NCI-H1092 (cell line): ENCODE results near the gene WDR18.

Experiments used
- DNase-seq: peaks from one replicate; lab custom pipeline; 2025; lab: John Stamatoyannopoulos, UW

Gene WDR18

DNA sequence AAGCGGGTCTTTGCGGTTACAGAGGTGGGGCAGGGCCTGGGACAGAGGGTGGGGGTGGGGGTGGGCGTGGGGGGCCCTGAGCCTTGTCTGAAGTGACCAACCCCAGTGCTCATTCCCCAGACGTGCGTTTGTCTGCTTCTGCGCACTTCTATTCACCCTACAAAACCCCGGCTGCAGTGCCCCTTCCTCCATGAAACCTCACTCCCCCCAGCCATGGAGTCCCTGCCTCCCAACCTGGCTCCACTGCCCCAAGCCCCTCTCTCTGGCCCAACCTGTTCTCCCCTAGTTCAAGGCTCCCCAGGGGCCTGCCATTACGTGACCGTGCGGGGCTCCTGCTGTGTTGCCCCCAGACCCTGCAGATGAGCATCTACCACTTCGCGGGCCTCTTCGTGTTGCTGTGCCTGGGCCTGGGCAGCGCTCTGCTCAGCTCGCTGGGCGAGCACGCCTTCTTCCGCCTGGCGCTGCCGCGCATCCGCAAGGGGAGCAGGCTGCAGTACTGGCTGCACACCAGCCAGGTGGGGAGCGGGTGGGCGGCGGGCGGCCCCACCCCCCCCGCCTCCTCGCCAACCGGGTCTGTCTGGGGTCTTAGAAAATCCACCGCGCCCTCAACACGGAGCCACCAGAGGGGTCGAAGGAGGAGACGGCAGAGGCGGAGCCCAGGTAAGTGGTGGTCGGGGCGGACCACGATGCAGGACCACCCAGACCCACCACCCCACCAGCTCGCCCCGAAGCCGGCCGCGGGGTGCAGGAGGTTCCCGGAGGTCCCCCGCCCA lies 24.3 kb downstream of the WDR18 start:
- no peak for DNase-seq

DNA sequence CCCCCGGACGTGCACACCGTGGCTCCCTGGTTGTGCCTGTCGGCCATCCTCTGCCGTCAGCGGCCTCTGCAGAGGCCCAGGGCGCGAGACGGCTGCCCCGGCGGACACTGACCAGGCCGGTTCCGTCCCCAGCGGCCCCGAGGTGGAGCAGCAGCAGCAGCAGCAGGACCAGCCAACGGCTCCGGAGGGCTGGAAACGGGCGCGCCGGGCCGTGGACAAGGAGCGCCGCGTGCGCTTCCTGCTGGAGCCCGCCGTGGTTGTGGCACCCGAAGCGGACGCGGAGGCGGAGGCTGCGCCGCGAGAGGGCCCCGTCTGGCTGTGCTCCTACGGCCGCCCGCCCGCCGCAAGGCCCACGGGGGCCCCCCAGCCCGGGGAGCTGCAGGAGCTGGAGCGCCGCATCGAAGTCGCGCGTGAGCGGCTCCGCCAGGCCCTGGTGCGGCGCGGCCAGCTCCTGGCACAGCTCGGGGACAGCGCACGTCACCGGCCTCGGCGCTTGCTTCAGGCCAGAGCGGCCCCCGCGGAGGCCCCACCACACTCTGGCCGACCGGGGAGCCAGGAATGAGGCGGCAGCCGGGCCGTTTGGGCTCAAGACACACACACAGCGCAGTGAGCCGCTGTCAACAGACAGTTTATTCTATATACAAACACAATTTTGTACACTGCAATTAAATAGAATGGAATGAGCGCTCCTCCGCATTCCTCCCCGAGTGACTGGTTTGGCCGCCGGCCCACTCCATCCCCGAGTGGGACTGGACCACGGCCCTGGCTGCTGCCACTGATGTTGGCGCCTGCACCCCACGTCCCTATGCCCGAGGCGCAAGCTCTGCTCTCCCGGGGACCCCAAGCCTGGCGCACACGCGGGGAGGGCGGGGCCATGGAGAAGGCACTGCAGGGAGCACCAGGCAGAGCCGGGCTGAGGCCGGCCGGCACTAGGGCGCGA lies 25.2 kb downstream of the WDR18 start:
- no peak for DNase-seq

DNA sequence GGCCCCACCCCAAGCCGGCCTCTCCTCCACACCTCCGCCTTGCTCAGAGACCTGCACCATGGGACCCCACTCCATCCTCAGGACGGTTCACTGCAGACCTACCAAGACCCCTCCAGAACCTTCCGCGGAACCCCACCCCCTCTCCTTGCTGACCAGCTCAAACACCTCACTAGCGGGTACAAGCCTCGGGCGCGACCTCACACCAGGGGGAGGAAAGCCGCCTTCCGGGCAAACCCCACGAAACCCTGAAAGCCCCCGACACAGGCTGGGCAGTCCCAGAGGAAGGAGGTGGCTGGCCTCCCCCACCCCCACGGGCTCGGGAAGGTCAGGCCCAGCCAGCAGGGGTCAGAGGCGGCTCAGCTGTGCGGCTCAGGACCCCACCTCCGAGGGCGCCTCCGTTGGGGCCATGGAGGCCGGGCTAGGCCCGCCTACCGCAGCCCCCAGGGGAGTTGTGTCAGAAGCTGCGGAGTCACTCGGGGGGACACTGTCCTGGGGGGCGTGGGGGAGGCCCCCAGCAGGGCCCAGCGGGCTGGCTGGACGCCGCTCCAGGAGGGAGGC lies 25.9 kb downstream of the WDR18 start:
- no peak for DNase-seq

DNA sequence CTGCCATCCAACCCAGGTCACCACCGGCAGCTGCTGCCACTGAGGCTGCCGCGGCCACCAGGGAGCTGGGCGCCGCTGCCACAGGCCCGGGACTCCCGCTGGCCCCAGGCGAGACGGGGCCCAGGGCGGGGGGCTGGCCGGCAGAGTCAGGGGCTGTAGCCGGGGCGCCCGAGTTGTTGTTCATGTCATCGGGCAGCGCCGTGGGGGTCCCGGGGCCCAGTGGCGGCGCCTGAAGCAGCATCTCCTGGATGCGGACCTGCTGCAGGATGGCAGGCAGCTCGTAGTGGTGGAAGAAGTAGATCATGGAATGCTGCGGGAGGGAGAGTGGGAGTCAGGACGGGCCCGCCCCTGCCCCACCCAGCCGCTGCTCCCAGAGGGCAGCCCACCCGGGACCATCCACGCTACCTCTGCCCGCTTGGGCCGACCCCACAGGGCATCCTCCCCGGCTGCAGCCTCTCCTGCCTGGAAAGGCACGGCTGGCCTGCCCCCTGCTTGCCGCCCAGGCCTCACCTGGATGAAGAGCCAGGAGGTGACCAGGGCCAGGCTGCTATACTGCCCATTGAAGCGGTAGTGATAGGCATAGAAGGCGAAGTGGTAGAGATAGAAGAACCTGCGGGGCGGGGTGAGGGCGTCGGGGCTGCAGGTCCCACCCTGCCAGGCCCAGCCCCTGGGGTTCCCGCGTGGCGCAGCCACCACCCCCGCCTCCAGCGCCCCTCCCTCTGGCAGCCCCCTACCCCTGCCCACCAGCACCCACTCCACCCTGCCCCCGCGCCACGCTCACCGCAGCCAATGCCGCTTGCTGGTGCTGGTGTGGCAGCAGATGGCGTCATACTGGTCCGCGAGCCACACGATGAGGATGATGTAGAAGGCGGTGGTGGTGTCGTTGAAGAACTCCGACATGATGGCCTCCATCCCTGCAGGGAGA lies 26.7 kb downstream of the WDR18 start:
- no peak for DNase-seq

DNA sequence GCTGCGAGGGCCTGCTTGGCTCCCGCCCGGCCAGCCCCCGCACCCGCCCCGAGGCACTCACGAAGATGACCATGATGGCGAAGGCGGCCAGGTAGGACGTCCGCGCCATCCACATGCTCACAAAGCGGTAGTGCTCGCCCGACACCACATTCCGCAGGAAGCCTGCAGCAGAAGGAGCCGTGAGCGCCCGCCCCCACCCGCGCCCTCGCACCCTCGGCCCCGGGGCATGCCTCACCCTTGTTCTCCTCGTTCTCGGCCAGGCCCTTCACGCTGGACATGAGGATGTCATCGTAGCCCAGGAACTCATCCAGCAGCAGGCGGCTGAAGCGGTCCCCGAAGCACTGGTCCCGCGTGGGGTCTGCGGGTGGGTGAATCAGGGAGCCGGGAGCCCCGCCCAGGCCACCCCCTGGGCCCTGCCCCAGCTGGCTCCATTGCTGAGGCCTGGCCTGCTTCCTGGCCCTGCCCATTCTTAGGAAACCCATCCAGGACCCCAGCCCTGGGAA lies 27.7 kb downstream of the WDR18 start:
- DNase-seq = no peak

DNA sequence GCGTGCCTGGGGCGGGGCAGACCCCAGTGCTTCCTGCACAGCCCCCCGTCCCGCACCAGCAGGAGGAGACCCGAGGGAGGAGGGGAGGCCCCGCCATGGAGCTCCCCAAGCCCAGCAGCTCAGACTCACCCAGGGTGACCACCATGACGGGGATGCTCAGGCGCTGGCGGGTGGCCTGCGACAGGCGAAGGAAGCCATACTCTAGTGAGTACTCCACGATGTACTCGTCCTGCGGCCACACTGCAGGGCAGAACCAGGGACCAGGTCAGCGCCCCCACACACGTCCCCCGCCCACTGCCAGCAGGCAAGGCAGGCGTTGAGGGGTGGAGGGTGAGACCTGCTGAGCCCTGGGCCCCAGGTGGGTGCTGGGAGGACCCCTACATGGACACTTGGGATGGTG lies 28.2 kb downstream of the WDR18 start:
- no peak for DNase-seq

DNA sequence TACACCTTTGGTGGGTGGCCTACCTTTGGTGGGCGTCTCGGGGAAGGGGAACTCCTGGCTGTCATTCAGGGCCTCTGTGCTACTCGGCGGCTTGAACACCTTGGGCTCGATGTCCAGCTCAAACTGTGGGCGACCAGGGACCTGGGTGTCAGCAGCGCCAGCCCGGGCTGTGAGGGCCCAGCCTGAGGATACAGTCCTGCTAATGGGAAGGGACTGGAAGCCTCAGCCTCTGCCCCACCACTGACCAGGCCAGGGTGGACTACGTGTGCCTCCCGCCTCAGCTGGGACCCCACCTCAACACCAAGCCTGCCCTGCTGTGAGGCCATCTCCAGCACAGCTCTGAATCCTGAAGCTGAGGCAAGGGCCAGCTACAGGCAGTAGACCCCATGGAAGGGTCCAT lies 29.1 kb downstream of the WDR18 start:
- DNase-seq = no peak

DNA sequence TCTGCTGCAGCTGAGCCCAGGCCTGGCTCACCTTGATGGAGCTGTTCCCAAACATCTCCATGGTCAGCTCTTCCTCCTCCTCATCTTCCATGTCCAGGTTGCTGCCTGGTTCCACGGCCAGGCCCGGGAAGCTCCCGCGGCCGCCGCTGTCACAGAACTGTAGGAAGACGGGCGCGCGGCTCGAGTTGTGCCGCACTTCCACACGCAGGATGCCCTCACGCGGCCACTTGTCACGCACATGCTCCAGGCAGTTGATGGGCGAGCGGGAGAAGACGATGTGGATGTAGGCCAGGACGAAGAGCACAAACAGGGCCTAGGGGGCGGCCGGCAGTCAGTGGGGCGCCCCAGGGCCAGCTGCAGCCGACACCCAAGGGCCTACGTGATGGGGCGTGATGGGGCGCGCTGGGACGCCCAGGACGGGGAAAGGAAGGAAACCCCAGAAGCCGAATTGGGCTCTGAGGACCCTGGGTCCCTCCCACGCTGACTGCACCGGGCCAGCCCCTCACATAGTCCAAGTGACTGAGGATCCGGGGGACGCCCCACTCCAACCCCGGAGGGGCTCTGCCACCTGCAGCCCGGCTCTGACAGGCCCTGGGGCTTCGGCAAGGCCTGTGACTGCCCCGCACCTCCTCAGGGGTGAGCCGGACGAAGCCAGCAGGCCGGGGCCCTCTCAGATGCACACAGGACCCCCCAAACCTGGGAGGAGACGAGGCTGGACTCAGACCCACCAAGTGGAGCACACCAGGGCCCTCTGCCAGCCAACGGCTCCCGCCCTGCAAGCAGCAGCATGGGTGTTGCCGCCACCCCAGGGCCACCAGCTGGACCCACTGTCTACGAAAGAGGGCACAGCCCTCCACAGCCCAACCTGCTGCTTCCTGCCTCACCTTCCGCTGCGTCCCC lies 30.3 kb downstream of the WDR18 start:
- no peak for DNase-seq

DNA sequence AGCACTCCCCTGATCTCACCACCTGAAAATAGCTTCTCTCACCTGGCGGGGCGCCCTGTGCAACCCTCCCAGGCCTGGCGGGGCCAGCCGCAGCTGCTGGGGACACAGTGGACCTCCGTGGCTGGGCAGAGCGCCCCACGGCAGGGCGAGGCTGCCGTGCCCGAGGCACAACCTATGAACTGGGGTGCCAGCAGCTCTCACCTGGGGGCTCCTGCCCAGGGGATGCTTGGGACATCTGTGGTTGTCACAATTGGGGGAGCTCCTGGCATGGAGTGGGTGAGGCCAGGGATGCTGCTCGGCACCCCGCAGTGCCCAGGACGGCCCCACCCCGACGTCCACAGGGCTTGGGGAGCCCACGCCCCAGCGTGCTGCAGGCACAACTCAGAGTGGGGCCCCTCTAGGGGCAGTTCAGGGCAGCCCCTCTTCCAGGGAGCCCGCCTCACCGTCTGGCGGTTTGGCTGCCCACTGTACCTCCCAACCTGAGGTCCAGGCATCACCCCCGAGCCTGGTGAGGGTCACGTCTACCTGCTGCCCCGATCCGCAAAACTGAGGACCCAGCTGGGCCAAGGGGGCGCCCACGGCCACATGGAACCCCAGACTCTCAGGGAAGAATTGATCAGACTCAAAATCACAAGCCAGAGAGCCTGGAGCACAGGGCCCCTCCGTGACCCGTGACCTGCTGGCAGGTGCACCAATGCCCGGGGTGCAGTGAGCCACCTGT lies 31.1 kb downstream of the WDR18 start:
- no peak for DNase-seq

DNA sequence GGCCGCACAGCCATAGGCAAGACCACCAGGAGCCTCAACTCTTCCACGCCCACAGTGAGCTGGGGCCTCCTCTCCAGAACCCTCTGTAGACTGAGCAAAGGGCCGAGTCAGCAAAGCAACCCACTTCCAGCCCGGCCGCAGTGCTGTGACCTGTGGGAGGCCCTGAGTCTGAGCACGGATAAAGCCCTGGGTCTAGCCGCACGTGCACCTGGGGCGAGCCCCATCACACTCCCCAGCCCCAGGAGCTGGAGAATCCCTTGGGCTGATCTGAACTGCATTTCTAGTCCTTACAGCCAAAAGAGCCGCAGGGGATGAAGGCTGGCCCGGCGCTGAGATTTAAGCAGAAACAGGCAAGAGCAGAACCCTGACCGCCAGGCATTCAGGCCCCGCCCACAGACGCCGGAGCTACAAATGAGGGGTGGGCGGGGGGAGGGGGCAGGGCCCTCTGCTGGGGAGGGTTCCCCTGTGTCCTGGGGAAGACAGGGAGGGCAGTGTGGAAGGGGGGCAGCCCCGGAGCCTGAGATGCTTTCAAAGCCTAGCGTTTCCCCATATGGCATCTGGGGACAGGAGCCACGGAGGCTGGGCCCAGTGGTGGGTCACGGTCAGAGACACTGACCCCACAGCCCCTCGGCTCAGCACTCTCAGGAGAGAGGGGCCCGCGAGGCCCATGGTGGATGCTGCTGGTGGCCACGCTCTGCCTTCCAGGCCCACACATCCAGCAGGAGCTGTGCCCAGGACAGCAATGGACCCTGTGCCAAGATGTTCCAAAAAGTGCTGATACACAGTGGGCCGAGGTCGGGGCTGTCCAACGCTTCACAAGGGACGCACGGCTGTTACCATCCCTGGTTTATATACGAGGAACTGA lies 31.9 kb downstream of the WDR18 start:
- DNase-seq = no peak

DNA sequence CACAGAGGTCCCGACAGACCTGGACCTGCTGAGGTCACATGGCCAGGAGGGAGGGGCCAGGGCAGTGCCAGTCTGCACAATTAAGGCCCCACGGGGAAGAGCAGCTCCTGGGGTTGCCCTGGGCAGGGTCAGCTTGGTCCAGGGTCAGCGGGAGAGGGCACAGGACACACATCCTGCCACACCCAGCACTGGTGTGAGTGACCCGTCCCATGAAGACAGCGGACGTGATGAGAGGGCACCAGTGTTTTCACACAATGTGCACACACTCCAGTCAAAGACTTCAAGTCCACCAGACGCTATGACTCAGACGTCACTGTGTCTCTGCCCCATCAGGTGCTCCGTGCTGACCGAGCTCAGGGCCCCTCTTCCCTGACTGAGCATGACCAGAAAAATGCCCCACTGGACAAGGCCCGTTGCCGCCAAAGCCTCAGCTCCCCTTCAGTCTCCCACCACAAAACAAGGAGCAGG lies 32.5 kb downstream of the WDR18 start:
- DNase-seq = no peak

DNA sequence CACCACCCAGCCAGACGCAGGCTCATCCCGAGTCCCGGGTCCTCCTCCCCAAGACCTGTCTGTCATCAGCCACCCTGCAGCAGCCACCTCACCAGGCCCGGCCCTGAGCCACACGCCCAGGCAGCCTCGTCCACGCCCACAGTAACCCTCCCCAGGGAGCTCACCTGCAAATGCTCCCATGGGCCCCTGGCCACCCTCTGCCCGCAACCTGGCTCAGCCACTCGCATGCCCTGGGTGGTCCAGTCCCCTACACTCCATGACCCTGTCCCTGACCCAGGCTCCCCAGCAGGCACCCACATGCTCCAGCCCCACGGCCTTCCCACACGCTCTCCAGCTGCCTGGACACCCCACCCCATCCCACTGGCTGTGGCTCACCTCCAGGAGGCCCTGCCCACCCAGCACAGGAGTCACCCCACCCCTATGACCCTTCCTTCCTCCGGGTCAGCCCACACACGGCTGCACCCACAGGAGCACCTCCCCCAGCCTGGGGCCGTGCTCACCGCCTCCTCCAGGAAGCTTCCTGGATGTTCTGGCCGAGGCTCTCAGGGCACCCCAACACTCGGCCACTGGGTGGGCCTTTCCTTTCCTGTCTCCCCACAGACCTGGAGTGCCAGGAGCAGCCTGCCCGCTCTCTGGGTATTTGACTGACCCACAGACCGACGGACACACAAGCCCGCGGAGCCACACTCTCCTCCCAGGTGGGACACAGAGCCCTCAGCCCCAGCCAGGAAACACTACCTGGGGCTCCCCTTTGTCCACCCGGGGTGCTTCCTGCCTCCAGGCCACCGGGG lies 33.2 kb downstream of the WDR18 start:
- DNase-seq = no peak

DNA sequence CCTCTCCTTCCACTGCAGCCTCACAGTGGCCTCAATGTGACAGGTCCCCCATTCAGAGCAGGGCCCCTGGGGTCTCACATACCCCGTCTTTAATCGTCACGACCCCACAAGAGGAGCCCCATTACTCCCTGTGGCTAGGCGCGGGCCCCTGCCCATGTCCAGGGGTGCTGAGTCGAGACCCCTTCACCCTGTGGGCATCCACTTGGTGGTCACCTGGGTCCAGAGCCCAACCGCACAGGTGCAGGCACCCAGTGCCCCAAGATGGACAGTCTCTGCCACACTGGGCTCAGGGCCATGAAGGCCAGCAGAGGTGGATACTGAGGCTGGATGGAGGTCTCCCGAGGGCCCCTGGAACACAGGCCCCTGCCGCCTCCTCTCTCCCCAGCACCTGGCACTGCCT lies 33.8 kb downstream of the WDR18 start:
- no peak for DNase-seq

DNA sequence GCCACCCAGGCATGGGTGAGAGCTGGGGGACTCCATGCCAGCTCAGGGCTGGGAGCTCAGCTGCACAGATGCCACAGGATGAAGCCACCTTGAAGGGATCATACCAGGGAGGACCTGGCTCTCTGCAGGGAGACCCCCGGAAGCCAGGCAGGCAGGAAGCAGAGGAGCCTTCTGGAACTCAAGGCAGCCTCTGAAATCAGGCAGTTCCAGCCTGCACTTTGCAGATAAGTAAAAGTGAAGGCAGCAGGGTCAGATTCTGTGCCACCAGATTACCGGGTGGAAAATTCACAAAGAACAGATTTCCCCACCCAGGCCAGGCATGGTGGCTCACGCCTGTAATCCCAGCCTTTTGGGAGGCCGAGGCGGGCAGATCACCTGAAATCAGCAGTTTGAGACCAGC lies 34.2 kb downstream of the WDR18 start:
- DNase-seq = no peak

DNA sequence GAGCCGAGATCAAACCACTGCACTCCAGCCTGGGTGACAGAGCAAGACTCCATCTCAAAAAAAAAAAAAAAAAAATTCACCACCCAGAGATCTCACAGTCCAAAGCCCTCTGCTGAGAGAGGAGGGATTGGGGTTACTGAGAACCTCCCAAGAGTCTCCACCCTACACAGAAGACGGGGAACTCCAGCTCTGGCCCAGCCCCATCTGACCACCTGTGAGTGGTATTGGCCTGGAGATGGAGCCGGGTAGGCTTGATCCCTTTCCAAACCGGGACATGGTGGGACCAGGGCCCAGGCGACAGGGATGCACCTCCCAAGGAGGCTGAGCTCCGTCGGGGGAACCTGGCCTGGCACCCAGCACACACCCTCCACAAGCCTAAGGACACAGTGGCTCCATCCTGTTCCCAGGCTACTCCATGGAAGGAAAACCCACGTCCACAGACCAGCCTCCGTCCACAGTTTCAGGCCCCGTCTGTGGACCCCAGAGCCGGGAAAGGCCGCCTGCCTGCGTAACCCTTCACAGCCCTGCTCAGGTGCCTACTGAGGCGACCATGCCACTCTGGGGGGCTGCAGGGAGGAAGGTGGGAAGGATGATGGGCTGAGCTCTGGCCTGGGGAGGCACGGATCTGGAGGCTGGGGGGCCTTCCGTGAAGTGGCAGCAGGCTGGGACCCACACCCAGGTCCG lies 34.9 kb downstream of the WDR18 start:
- no peak for DNase-seq

DNA sequence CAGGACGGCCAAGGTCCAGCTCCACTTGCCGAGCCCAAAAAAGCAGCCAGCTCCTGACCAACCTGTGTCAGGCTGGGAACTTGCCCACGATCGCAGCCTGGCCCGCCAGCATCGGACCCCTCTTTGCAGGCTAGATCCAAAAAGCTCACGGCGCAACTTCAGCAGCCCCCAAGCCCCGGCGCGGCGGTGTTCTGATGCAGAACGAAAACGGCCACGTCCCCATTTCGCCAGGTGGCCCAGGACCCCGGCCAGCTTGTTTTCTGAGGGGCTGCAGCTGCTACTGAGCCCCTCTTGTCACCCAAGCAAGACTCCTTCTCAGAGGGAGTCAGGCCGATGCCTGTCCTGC lies 35.4 kb downstream of the WDR18 start:
- DNase-seq = no peak
